H9 (cell line): ENCODE results near the gene RAB6B. TPM values are rescaled to one million over a fixed set of nuclear protein-coding genes. Genes with fewer than 3 reads are reported as not detected.

Experiments used
- DNase-seq: peaks from one replicate; pipeline ENCODE4 v3.0.0-alpha.2; 2017
- H2AFZ ChIP-seq: one replicate; pipeline ENCODE4 v1.6.1; 2013; ENCODE audit warnings: mild to moderate bottlenecking, low read length, control low read depth, moderate library complexity
- H2AK5ac ChIP-seq: 2 replicates; pipeline ENCODE4 v1.6.1; 2013; ENCODE audit warnings: low read length, control low read depth, mixed read lengths; ENCODE audit not compliant: insufficient read length
- H2BK120ac ChIP-seq: one replicate; pipeline ENCODE4 v1.6.1; 2013; ENCODE audit warnings: low read depth, mild to moderate bottlenecking, low read length, control low read depth, inconsistent platforms; ENCODE audit not compliant: poor library complexity, severe bottlenecking
- H2BK12ac ChIP-seq: 2 replicates; pipeline ENCODE4 v1.6.1; 2013; ENCODE audit warnings: low read length, control low read depth, mixed read lengths, low read depth; ENCODE audit not compliant: insufficient read length
- H2BK15ac ChIP-seq: 2 replicates; pipeline ENCODE4 v1.6.1; 2013; ENCODE audit warnings: low read depth, low read length, control low read depth
- H2BK20ac ChIP-seq: one replicate; pipeline ENCODE4 v1.6.1; 2013; ENCODE audit warnings: low read depth, mild to moderate bottlenecking, low read length, control low read depth, inconsistent platforms; ENCODE audit not compliant: poor library complexity, severe bottlenecking
- H2BK5ac ChIP-seq: 2 replicates; pipeline ENCODE4 v1.6.1; 2013; ENCODE audit warnings: low read length, control low read depth, mixed read lengths; ENCODE audit not compliant: insufficient read length
- H3K14ac ChIP-seq: 2 replicates; pipeline ENCODE4 v1.6.1; 2013; ENCODE audit warnings: low read length, control low read depth; ENCODE audit not compliant: insufficient read depth
- H3K18ac ChIP-seq: 2 replicates; pipeline ENCODE4 v1.6.1; 2013; ENCODE audit warnings: low read depth, mild to moderate bottlenecking, mixed read lengths, low read length, control low read depth; ENCODE audit not compliant: insufficient read length
- H3K23ac ChIP-seq: 2 replicates; pipeline ENCODE4 v1.6.1; 2013; ENCODE audit warnings: low read length, control low read depth, mixed read lengths, low read depth; ENCODE audit not compliant: insufficient read length
- H3K23me2 ChIP-seq: 2 replicates; pipeline ENCODE4 v1.6.1; 2013; ENCODE audit warnings: low read depth, mild to moderate bottlenecking, mixed read lengths, low read length, control low read depth; ENCODE audit not compliant: insufficient read length, poor library complexity, severe bottlenecking
- H3K27ac ChIP-seq: 2 replicates; pipeline ENCODE4 v1.5.1; 2013; ENCODE audit warnings: low read length, control low read depth, mixed read lengths, low read depth; ENCODE audit not compliant: insufficient read length
- H3K27me3 ChIP-seq: 2 replicates; pipeline ENCODE4 v1.6.1; 2013; ENCODE audit warnings: low read length, control low read depth, inconsistent platforms; ENCODE audit not compliant: insufficient read depth
- H3K4ac ChIP-seq: 2 replicates; pipeline ENCODE4 v1.6.1; 2013; ENCODE audit warnings: low read depth, mild to moderate bottlenecking, control low read depth, inconsistent platforms, low read length, moderate library complexity
- H3K4me1 ChIP-seq: 2 replicates; pipeline ENCODE4 v1.6.1; 2013; ENCODE audit warnings: low read length, control low read depth, inconsistent platforms; ENCODE audit not compliant: insufficient read depth
- H3K4me2 ChIP-seq: 2 replicates; pipeline ENCODE4 v1.6.1; 2013; ENCODE audit warnings: low read length, control low read depth, mixed read lengths; ENCODE audit not compliant: insufficient read length, insufficient read depth
- H3K56ac ChIP-seq: 2 replicates; pipeline ENCODE4 v1.6.1; 2013; ENCODE audit warnings: low read depth, mild to moderate bottlenecking, mixed read lengths, low read length, control low read depth; ENCODE audit not compliant: insufficient read length
- H3K79me1 ChIP-seq: 2 replicates; pipeline ENCODE4 v1.6.1; 2013; ENCODE audit warnings: low read depth, mild to moderate bottlenecking, moderate library complexity, low read length, control low read depth, inconsistent platforms; ENCODE audit not compliant: insufficient read depth, poor library complexity, severe bottlenecking
- H3K79me2 ChIP-seq: 2 replicates; pipeline ENCODE4 v1.6.1; 2013; ENCODE audit warnings: low read length, control low read depth, inconsistent platforms; ENCODE audit not compliant: insufficient read depth
- H3K9ac ChIP-seq: 2 replicates; pipeline ENCODE4 v1.6.1; 2013; ENCODE audit warnings: low read length, control low read depth, mixed read lengths; ENCODE audit not compliant: insufficient read length; ENCODE audit errors: extremely low read depth
- H3K9me3 ChIP-seq: one replicate; pipeline ENCODE4 v1.6.1; 2013; ENCODE audit warnings: low read depth, low read length, inconsistent platforms; ENCODE audit not compliant: control insufficient read depth
- H3T11ph ChIP-seq: one replicate; pipeline ENCODE4 v1.6.1; 2013; ENCODE audit warnings: mild to moderate bottlenecking, low read length, control low read depth, inconsistent platforms
- H4K20me1 ChIP-seq: one replicate; pipeline ENCODE4 v1.6.1; 2013; ENCODE audit not compliant: control insufficient read depth, insufficient read length, insufficient read depth
- H4K5ac ChIP-seq: 2 replicates; pipeline ENCODE4 v1.6.1; 2013; ENCODE audit warnings: low read depth, mild to moderate bottlenecking, mixed read lengths, low read length, control low read depth; ENCODE audit not compliant: insufficient read length
- H4K8ac ChIP-seq: replicated peaks from 2 replicates; pipeline ENCODE4 v1.6.1; 2013; ENCODE audit warnings: low read length, control low read depth, mixed read lengths, low read depth; ENCODE audit not compliant: insufficient read length
- H4K91ac ChIP-seq: 2 replicates; pipeline ENCODE4 v1.6.1; 2013; ENCODE audit warnings: low read depth, mild to moderate bottlenecking, moderate library complexity, mixed read lengths, low read length, control low read depth; ENCODE audit not compliant: insufficient read length
- H3K27ac Mint-ChIP-seq, 3 experiments: 2 replicates in 2 of 3; 3 replicates in 1 of 3; pipeline ENCODE4 v1.8.0; 2020 to 2021; ENCODE audit warnings: mixed read lengths in 3 of 3, mild to moderate bottlenecking in 1 of 3, moderate library complexity in 1 of 3
- H3K27me3 Mint-ChIP-seq: 2 replicates; pipeline ENCODE4 v1.8.0; 2021; ENCODE audit warnings: low read depth, mild to moderate bottlenecking, moderate library complexity, mixed read lengths
- H3K36me3 Mint-ChIP-seq, 3 experiments: 2 replicates in 2 of 3; 3 replicates in 1 of 3; pipeline ENCODE4 v1.8.0; 2020 to 2021; ENCODE audit warnings: low read depth in 3 of 3, mixed read lengths in 3 of 3; ENCODE audit not compliant: insufficient read depth in 1 of 3
- H3K4me1 Mint-ChIP-seq, 2 experiments: 2 replicates each; pipeline ENCODE4 v1.8.0; 2020; ENCODE audit warnings: mixed read lengths in 2 of 2
- H3K4me3 Mint-ChIP-seq, 2 experiments: 2 replicates in 1 of 2; 3 replicates in 1 of 2; pipeline ENCODE4 v1.8.0; 2020 to 2021; ENCODE audit warnings: mild to moderate bottlenecking in 2 of 2, mixed read lengths in 2 of 2, moderate library complexity in 1 of 2
- H3K9me3 Mint-ChIP-seq, 2 experiments: 2 replicates in 1 of 2; 3 replicates in 1 of 2; pipeline ENCODE4 v1.8.0; 2020; ENCODE audit warnings: mild to moderate bottlenecking in 2 of 2, mixed read lengths in 2 of 2, moderate library complexity in 1 of 2
- CTCF ChIP-seq: fragments of 200-600 bp; sonication (generic); conservative IDR thresholded peaks from 3 replicates; pipeline ENCODE4 v1.8.0; 2021; ENCODE audit warnings: antibody characterized with exemption, mild to moderate bottlenecking
- WGBS: extraction: QIAGEN DNeasy Blood & Tissue Kit; methylation state at CpG from one replicate; pipeline ENCODE4 v1.1.7; 2013; ENCODE audit warnings: missing lambda C conversion rate, low lambda C conversion rate, mixed read lengths; ENCODE audit not compliant: insufficient read length; ENCODE audit errors: extremely low coverage; 5-methylcytosine and 5-hydroxymethylcytosine counted together
- total RNA-seq: library from RNA; stranded (reverse); gene quantifications from 2 replicates; pipeline ENCODE4 v1.2.1, GENCODE V29; 2021

RAB6B gene
- total RNA-seq, 1 experiment from 2014 or later, result 12.3 TPM

DNA sequence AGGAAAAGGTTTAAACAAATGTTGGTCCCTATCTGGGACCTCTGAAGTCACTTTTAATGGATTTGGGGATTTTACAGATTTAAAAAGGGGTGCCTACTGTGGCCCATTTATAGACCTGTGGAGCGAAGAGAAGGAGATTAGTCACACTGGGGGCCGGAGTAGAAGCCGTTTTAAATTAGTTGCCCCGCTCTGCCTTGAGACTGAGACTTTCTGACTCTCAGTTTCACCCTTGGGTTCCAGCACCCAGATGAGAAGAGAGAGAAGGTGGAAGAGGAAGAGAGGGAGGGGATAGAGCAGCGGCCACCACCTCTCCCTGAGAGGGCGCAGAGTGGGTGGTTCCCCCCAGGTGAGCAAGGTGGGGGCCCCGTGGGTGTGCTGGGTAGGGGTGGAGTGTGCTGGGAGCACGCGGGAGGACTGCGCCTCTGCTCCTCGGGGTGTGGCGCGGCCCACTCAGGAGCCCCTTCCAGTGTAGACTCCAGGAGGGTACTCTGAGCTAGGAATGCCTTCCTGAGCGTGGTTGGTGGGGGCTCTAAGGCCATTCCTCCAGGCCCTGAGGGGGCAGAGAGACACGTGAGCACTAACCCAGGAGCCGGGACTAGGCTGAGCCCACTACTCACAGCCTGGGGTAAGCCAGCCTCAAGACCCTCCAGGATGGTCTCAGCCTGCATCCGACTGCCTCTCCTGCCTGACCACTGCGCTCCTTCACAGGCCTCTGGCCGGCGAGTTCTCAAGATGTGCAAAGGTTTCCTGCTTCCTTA, 32.6 kb upstream of the RAB6B start:
- no peak overlapping the region for H2AK5ac ChIP-seq
- H3K9ac ChIP-seq, result no peak overlapping the region
- no peaks in the 10 kb centered on the region for H3K79me1 ChIP-seq
- H4K20me1 ChIP-seq, result no peaks in the 10 kb centered on the region
- H3K56ac ChIP-seq, result no peak overlapping the region
- DNase-seq, result no peak
- H2BK5ac ChIP-seq, result no peak overlapping the region
- H3T11ph ChIP-seq, result no peak overlapping the region
- H3K27ac ChIP-seq, result no peak overlapping the region
- H3K79me2 ChIP-seq, result no peaks in the 10 kb centered on the region
- no peaks in the 10 kb centered on the region; the same call in 1 of the 2 replicates for H3K27me3 ChIP-seq
- Mint-ChIP-seq H3K27me3 (peaks cover 31% of the 10 kb centered on the region), H3K9me3 (no peaks in the 10 kb centered on the region; a peak in 1 of 5 replicates), H3K4me1 (peaks cover 15 to 16% of the 10 kb centered on the region in 2 experiments), H3K27ac (no peak overlapping the region), H3K36me3 (no peaks in the 10 kb centered on the region; a peak in 1 of 7 replicates), H3K4me3 (peak overlapping the region; percentile 54 to 76)
- peak overlapping the region; percentile 41 for H3K4me2 ChIP-seq
- no peak overlapping the region for H4K5ac ChIP-seq
- H2BK12ac ChIP-seq, result no peak overlapping the region
- H3K4ac ChIP-seq, result no peak overlapping the region
- no peaks in the 10 kb centered on the region for H3K4me1 ChIP-seq
- no peak overlapping the region for H2BK15ac ChIP-seq
- peaks cover 5% of the 10 kb centered on the region for H3K23me2 ChIP-seq
- WGBS, result no CpG with 5 or more reads among the region's 20 CpGs
- H4K91ac ChIP-seq, result no peak overlapping the region
- TF ChIP-seq CTCF, result no peak
- no peak overlapping the region for H4K8ac ChIP-seq
- H2BK20ac ChIP-seq, result no peak overlapping the region
- no peak overlapping the region for H2BK120ac ChIP-seq
- H3K9me3 ChIP-seq, result no peaks in the 10 kb centered on the region
- no peak overlapping the region for H3K14ac ChIP-seq
- no peak overlapping the region for H3K23ac ChIP-seq
- H2AFZ ChIP-seq, result no peak overlapping the region
- no peak overlapping the region for H3K18ac ChIP-seq
